Measurements from ENCODE around the gene TRERF1. TPM values are rescaled to one million over a fixed set of nuclear protein-coding genes. Genes with fewer than 3 reads are reported as not detected.

Gene TRERF1
- polyA plus RNA-seq, 3 donors = 14.1 to 18.3 (median 15.8) TPM

DNA sequence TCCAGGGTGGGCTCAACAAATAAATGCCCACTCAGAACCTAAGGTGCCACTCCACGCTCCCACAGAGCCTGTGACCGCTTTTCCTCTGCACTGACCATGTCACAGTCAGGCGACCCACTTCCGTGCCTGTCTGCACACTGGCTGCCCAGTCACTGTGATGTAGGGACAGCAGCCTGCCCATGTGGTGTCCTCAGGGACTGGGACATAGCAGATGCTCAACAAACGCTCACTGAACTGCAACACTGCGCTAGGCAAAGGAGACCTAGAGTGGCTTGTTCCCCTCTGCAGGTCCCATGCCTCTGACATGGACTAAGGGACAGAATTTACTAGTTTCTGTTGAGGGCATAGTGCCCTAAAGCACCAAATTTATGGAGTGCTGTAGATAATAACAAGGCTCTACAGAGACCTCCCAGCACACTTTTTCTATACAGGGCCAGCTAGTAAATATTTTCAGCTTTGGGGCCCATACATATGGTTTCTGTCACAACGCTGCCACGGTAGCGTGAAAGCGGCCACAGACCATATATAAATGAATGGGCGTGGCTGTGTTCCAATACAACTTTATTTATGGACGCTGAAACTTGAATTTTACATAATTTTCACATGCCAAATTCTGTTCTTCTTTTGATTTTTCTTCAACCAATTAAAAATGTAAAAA, 176.2 kb downstream of the TRERF1 start:
- DNase-seq = no peak

GRCh38 chr6:42274898-42275297, 176.8 kb downstream of the TRERF1 start:
- no peak for DNase-seq

GRCh38 chr6:42271834-42272805, 179.6 kb downstream of the TRERF1 start:
- no peak for DNase-seq

GRCh38 chr6:42269974-42270510, 181.7 kb downstream of the TRERF1 start:
- DNase-seq = no peak

- DNase-seq = no peak
Measured at GRCh38 chr6:42269553-42269952, 182.2 kb downstream of the TRERF1 start.

- no peak for DNase-seq
Measured at GRCh38 chr6:42268835-42269204, 182.9 kb downstream of the TRERF1 start.

- DNase-seq = no peak
Measured at GRCh38 chr6:42268016-42268834, 183.5 kb downstream of the TRERF1 start.

GRCh38 chr6:42266538-42266937, 185.2 kb downstream of the TRERF1 start:
- DNase-seq = no peak

DNA sequence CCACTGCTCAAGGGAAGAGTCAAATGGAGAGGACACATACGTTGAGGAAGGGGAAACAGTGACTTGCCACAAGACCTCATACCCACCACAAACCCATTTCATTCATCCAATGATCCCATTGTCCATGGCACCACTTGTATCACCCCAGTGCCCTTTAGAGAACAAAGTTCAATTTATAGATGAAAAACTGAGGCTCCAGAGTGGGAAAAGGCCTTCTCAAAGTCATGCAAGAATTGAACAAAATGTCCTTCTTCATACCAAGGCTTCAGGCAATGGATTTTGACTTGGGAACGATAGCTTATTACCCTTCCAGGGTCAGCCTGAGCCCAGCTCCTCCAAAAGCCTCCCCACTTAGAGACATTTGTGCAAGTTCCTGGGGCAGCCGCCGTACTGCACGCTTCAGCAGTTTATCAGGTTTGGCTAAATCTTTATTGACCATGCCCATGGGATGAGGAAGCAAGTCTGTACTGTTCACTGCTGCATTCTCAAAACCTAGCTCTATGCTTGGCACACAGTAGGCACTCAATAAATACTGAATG, 186.8 kb downstream of the TRERF1 start:
- DNase-seq = no peak

DNA sequence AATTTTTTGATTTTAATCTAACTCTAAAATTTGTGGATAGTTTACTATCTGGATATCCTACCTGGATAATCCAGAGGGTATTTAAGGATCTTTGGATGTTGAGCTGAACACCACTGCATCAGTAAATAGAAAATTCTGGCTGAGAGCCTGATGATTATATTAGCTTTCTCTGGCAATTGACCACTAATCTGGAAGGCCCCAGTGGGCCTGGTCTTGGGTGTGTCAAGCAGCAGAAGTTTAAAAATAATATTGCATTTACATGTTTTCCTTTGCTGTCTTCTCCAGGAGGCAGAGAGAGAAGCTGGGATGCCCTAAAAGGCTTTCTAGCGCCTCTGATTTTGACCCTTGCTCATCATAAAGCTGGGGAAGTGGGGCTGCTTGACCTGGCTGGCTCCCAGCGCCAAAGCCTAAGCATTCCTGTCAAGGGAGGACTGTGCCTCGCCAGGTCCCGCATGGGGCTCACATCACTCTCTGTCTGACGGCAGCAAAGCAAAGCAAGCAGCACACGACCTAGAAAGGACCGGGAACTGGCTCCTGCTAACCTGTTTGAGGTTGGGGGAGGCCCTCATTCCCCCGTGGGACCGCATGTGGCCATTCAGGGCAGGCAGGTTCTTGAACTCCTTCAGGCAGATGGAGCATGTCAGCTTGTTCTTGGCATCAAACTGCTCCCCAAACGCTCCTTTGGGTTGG, 187.4 kb downstream of the TRERF1 start:
- no peak for DNase-seq

DNA sequence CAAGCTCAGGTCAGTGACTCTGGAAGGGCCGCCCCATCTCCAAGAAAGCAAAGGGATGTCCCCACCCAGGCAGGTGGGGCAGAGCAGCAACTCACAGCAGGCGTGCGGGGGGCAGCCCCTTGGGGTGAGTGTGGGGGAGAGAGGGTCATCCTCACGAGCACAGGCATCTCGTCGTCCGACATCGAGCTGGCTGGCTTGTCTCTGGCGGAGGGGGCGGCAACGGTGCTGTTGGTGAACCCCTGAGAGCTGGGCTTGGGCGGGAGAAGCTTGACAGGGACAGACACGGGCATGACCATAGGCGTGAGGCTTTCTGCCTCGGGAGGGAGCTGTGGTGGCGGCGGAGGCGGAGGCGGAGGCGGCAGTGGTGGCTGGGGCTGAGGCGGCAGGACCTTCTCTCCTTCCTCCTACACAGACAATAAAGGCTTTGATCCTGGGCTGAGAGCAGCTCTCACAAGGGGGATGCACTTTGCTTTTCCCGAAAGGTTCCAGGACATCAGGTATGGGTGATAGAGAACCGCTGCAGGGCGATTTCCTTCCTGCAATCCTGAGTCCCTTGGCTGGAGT, 188.5 kb downstream of the TRERF1 start:
- no peak for DNase-seq

GRCh38 chr6:42260972-42261371, 190.8 kb downstream of the TRERF1 start:
- DNase-seq = no peak

DNA sequence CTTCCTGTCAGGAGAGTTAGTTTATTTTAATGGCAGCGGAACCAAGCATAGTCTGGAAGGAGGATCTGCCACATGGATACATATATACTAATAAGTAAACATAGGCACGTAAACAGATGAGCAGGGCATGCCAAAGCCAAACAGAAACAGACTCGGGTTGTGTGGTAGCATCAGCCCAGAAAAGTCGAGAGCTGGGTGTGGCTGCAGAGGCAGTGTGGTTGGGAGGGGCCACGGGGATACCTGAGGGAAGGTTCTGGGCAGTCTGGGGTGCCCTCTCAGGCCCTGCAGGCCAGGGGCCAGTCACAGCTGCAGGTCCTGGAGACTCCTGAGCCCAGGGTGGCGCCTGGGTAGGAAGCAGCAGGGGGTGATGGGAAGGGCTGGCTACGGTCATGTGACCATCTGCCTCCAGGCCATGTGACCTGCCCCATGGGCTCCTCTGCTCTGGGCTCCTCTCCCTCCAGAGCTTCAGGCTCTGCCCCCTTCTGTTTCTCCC, 191.3 kb downstream of the TRERF1 start:
- DNase-seq = no peak

DNA sequence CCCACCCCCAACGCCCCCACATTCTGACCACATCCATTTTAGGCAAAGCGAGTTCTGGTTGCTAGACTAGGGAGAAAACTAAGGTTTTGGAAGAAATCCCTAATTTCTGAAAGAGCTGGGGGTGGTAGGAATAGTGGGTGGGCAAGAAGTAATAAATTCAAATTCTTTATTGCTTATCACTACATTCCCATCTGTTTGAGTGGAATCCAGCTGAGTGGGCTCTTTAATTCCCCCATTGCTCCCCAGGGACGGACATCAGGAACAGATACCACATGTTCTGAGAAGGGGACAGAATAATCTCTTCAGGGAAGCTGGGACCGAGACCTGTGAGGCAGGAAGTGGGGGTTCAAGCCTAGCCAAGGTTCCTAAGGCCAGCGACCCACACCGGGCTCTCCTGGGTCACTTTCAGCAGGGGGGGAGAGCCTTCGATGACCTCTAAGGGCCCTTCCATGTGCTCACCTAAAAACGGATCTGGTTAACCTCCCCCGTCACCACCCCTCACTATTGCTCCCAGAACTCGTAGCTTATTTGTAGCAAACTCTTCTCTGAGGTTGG, 191.8 kb downstream of the TRERF1 start:
- DNase-seq = peak; percentile 60

DNA sequence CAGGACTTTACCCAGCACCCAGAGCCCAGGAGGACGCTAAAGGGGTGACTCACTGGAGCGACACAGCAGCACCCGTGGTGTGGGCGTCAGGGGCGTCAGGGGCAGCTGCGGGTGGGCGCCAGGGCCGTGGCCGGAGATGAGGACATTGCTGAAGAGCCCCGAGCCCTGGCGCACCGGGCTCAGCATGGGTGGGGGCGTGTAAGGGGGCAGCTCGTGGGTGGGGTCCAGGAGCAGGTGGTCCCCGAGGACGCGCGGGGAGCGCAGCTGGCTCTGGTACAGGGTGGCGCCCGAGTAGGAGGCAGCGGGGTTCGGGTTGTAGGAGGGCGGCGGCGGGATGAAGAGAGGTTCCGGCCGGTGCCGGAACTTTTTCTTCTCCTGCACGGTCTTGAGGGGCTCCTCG, 192.4 kb downstream of the TRERF1 start:
- no peak for DNase-seq

GRCh38 chr6:42257614-42258013, 194.1 kb downstream of the TRERF1 start:
- no peak for DNase-seq

- peak; percentile 54 for DNase-seq
Measured at GRCh38 chr6:42257063-42257462, 194.7 kb downstream of the TRERF1 start.

- no peak for DNase-seq
Measured at GRCh38 chr6:42255050-42255449, 196.7 kb downstream of the TRERF1 start.

- no peak for DNase-seq
Measured at GRCh38 chr6:42254505-42254904, 197.2 kb downstream of the TRERF1 start.

All from renal pelvis (tissue), 4 donors.